GM12864 (cell line): ENCODE results near the gene EML1.

ENCODE experiments used
- DNase-seq: peaks from one replicate; pipeline ENCODE4 v3.0.0-alpha.2; 2011; ENCODE audit warnings: low read depth
- H3K4me3 ChIP-seq: 2 replicates; pipeline ENCODE4 v1.5.1; 2011; ENCODE audit warnings: mild to moderate bottlenecking, low read depth, low read length, control low read depth
- TF ChIP-seq, protein P1 (sequence below): IDR thresholded peaks from 2 replicates; pipeline ENCODE4 v1.5.1; 2011; ENCODE audit warnings: low read depth, mild to moderate bottlenecking, moderate library complexity, low read length, control low read depth, inconsistent platforms; ENCODE audit errors: missing control alignments

EML1 gene

DNA sequence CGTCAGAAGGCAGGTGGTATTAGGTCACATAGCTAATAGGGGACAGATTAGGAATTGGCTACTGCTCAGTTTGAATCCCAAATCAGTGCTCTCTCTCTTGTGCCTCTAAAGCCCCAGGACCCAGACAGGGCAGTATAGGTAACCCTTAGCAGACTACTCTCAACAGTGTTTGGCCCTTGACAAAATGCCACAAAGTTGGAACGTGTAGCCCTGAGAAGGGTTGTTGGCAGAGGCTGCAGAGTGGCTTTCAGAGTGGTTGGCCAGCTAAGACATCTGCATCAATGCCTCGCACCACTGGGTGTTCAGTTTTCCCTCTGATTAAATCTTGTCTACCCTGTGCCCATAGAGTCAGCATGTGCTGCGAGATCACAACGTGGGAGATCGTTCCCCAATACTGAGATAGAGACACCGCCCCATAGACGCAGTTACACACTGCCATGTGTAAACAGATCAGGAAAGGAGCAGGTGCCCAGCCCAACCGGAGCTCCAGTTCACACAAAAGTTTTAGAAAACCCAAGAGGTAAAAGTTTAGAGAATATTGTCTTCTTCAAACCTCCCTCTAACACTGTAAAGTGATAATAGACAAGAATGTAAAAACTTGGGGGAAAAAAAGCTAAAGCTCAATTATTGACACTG, 48.3 kb downstream of the EML1 start:
- DNase-seq, result no peak
- H3K4me3 ChIP-seq, result no peak overlapping the region
- TF ChIP-seq, protein P1, sequence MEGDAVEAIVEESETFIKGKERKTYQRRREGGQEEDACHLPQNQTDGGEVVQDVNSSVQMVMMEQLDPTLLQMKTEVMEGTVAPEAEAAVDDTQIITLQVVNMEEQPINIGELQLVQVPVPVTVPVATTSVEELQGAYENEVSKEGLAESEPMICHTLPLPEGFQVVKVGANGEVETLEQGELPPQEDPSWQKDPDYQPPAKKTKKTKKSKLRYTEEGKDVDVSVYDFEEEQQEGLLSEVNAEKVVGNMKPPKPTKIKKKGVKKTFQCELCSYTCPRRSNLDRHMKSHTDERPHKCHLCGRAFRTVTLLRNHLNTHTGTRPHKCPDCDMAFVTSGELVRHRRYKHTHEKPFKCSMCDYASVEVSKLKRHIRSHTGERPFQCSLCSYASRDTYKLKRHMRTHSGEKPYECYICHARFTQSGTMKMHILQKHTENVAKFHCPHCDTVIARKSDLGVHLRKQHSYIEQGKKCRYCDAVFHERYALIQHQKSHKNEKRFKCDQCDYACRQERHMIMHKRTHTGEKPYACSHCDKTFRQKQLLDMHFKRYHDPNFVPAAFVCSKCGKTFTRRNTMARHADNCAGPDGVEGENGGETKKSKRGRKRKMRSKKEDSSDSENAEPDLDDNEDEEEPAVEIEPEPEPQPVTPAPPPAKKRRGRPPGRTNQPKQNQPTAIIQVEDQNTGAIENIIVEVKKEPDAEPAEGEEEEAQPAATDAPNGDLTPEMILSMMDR, result no peak

- H3K4me3 ChIP-seq, result no peak overlapping the region
- no peak for DNase-seq
- TF ChIP-seq, protein P1, result no peak
Measured at GRCh38 chr14:99842141-99842540, 48.9 kb downstream of the EML1 start.

DNA sequence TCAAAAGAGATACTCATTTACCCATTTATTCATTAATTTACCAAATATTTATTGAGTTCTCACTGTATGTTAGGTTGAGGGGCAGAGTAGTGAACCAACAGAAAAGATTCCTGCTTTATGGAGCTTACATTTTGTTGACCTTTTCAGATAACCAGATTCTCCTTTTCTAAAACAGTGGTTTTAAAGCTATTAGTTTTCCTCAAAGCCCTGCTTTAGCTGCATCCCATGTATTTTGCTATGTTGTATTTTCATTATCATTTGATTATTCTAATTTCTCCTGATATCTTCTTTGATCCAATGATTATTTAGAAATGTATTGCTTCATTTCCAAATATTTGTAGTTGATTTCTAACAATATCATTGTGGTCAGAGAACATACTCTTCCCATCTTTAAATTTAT, 53.6 kb downstream of the EML1 start:
- TF ChIP-seq, protein P1, result no peak
- no peak for DNase-seq
- H3K4me3 ChIP-seq, result no peak overlapping the region

DNA sequence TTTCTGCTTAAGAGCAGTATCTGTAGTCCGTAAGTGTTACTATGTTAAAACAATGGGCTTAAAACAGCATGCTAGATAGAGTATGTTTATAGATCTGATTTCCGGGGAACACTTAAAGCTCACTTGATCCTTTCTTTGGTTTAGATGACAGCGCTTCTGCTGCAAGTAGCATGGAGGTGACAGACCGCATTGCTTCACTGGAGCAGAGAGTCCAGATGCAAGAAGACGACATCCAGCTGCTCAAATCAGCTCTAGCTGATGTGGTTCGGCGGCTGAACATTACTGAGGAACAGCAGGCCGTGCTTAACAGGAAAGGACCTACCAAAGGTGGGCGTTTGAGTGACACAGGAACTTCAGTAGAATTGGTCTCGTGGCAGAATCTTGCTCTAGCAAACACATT, 57.5 kb downstream of the EML1 start:
- no peak overlapping the region for H3K4me3 ChIP-seq
- DNase-seq, result no peak
- TF ChIP-seq, protein P1, result no peak

- H3K4me3 ChIP-seq, result no peak overlapping the region
- no peak for DNase-seq
Measured at GRCh38 chr14:99852578-99852977, 59.4 kb downstream of the EML1 start.

GRCh38 chr14:99853206-99853605, 60.0 kb downstream of the EML1 start:
- TF ChIP-seq, protein P1, result no peak
- no peak overlapping the region for H3K4me3 ChIP-seq
- DNase-seq, result no peak

More at GRCh38 chr14:99852578-99852977, 59.4 kb downstream of the EML1 start:
- TF ChIP-seq, protein P1, result no peak

- TF ChIP-seq, protein P1, result no peak
- DNase-seq, result no peak
- H3K4me3 ChIP-seq, result no peak overlapping the region
Measured at GRCh38 chr14:99854831-99855230, 61.6 kb downstream of the EML1 start.
